WTC11 (cell line): ENCODE measurements around the gene OXT. TPM values are rescaled to one million over a fixed set of nuclear protein-coding genes. Genes with fewer than 3 reads are reported as not detected.

Experiments used
- ATAC-seq: fragments of 200-7000 bp; cut with Tn5 transposase; 2 replicates; pipeline ENCODE4 v1.10.0; 2021; ENCODE audit warnings: mild to moderate bottlenecking, moderate library complexity
- CTCF ChIA-PET: fragments of 300-600 bp; sonication (Branson Sonifier 250); formaldehyde crosslinking; loops from one replicate; lab custom pipeline; 2021; ENCODE audit warnings: antibody characterized with exemption; lab: Charles Lee
- POLR2A ChIA-PET: fragments of 350-600 bp; sonication (Branson Sonifier 250); formaldehyde crosslinking; loops from one replicate; lab custom pipeline; 2021; ENCODE audit warnings: antibody characterized with exemption; lab: Charles Lee
- DNase-seq: peaks from one replicate; pipeline ENCODE4 v3.0.0; 2021; ENCODE audit warnings: low spot score
- H3K27ac Mint-ChIP-seq: 2 replicates; pipeline ENCODE4 v1.8.0; 2021; ENCODE audit warnings: mixed read lengths
- H3K27me3 Mint-ChIP-seq: 2 replicates; pipeline ENCODE4 v1.8.0; 2021; ENCODE audit warnings: low read depth, mild to moderate bottlenecking, moderate library complexity, mixed read lengths
- H3K36me3 Mint-ChIP-seq: 2 replicates; pipeline ENCODE4 v1.8.0; 2021; ENCODE audit warnings: mixed read lengths
- H3K4me1 Mint-ChIP-seq: 2 replicates; pipeline ENCODE4 v1.8.0; 2022; ENCODE audit warnings: mixed read lengths
- H3K4me3 Mint-ChIP-seq: 2 replicates; pipeline ENCODE4 v1.8.0; 2021; ENCODE audit warnings: mild to moderate bottlenecking, moderate library complexity, mixed read lengths
- H3K9me3 Mint-ChIP-seq: 2 replicates; pipeline ENCODE4 v1.8.0; 2021; ENCODE audit warnings: mixed read lengths
- ESRRA ChIP-seq: sonication (generic); formaldehyde crosslinking; IDR thresholded peaks from 2 replicates; pipeline ENCODE4 v1.8.1; 2022; ENCODE audit warnings: mild to moderate bottlenecking, missing genetic modification reagents, borderline replicate concordance
- FOXK1 ChIP-seq: sonication (generic); formaldehyde crosslinking; IDR thresholded peaks from 2 replicates; pipeline ENCODE4 v1.8.0; 2022; ENCODE audit warnings: mild to moderate bottlenecking, moderate library complexity, missing genetic modification reagents
- HMGA2 ChIP-seq: fragments of 250-450 bp; sonication (Bioruptor Pico); IDR thresholded peaks from 2 replicates; pipeline ENCODE4 v1.4.0; 2021; ENCODE audit warnings: mild to moderate bottlenecking, moderate library complexity
- NFYB ChIP-seq: sonication (generic); formaldehyde crosslinking; conservative IDR thresholded peaks from 2 replicates; pipeline ENCODE4 v1.8.0; 2022; ENCODE audit warnings: low read depth, missing genetic modification reagents
- NR1H2 ChIP-seq: sonication (generic); formaldehyde crosslinking; IDR thresholded peaks from 2 replicates; pipeline ENCODE4 v1.9.0; 2021; ENCODE audit warnings: mild to moderate bottlenecking, moderate library complexity, missing genetic modification reagents
- OVOL2 ChIP-seq: fragments of 250-450 bp; sonication (Bioruptor Pico); IDR thresholded peaks from 2 replicates; pipeline ENCODE4 v1.9.0; 2021; ENCODE audit warnings: mild to moderate bottlenecking, borderline replicate concordance
- PRRX2 ChIP-seq: fragments of 250-450 bp; sonication (Bioruptor Pico); IDR thresholded peaks from 2 replicates; pipeline ENCODE4 v1.8.0; 2021; ENCODE audit warnings: mild to moderate bottlenecking
- SMAD3 ChIP-seq: sonication (generic); formaldehyde crosslinking; IDR thresholded peaks from 2 replicates; pipeline ENCODE4 v1.8.0; 2022; ENCODE audit warnings: missing genetic modification reagents, mild to moderate bottlenecking, borderline replicate concordance
- SOX15 ChIP-seq: fragments of 250-450 bp; sonication (Bioruptor Pico); IDR thresholded peaks from 2 replicates; pipeline ENCODE4 v1.9.0; 2021; ENCODE audit warnings: mild to moderate bottlenecking
- TEAD4 ChIP-seq: sonication (generic); formaldehyde crosslinking; IDR thresholded peaks from 2 replicates; pipeline ENCODE4 v1.8.0; 2022; ENCODE audit warnings: mild to moderate bottlenecking, missing genetic modification reagents
- ZNF219 ChIP-seq: sonication (generic); formaldehyde crosslinking; IDR thresholded peaks from 2 replicates; pipeline ENCODE4 v1.8.0; 2023; ENCODE audit warnings: missing genetic modification reagents, mild to moderate bottlenecking, borderline replicate concordance
- ZNF396 ChIP-seq: fragments of 250-450 bp; sonication (Bioruptor Pico); IDR thresholded peaks from 2 replicates; pipeline ENCODE4 v1.8.0; 2021; ENCODE audit warnings: mild to moderate bottlenecking, moderate library complexity, borderline replicate concordance
- ZNF671 ChIP-seq: fragments of 250-450 bp; sonication (Bioruptor Pico); IDR thresholded peaks from 2 replicates; pipeline ENCODE4 v1.8.0; 2021; ENCODE audit warnings: mild to moderate bottlenecking
- total RNA-seq: library from RNA; stranded (reverse); gene quantifications from 3 replicates; pipeline ENCODE4 v1.2.3, GENCODE V29; 2021
- TF ChIP-seq, protein P1 (sequence below): sonication (generic); formaldehyde crosslinking; IDR thresholded peaks from 2 replicates; pipeline ENCODE4 v1.8.0; 2022; ENCODE audit warnings: mild to moderate bottlenecking, missing genetic modification reagents
- TF ChIP-seq, protein P2 (sequence below): sonication (generic); formaldehyde crosslinking; IDR thresholded peaks from 2 replicates; pipeline ENCODE4 v1.8.1; 2022; ENCODE audit warnings: low read depth, missing genetic modification reagents, borderline replicate concordance
- TF ChIP-seq, protein P3 (sequence below): sonication (generic); formaldehyde crosslinking; IDR thresholded peaks from 2 replicates; pipeline ENCODE4 v1.8.0; 2023; ENCODE audit warnings: missing genetic modification reagents
- TF ChIP-seq, protein P4 (sequence below): fragments of 250-450 bp; sonication (Bioruptor Pico); conservative IDR thresholded peaks from 2 replicates; pipeline ENCODE4 v1.9.0; 2021; ENCODE audit warnings: mild to moderate bottlenecking
- TF ChIP-seq, protein P5 (sequence below): sonication (generic); formaldehyde crosslinking; IDR thresholded peaks from 2 replicates; pipeline ENCODE4 v1.8.1; 2022; ENCODE audit warnings: missing genetic modification reagents, borderline replicate concordance
- TF ChIP-seq, protein P6 (sequence below): sonication (generic); formaldehyde crosslinking; IDR thresholded peaks from 2 replicates; pipeline ENCODE4 v1.8.0; 2022; ENCODE audit warnings: missing genetic modification reagents
- TF ChIP-seq, protein P7 (sequence below): sonication (generic); formaldehyde crosslinking; IDR thresholded peaks from 2 replicates; pipeline ENCODE4 v1.8.1; 2023; ENCODE audit warnings: mild to moderate bottlenecking, missing genetic modification reagents

Gene OXT
- total RNA-seq, 1 experiment from 2014 or later = not detected

DNA sequence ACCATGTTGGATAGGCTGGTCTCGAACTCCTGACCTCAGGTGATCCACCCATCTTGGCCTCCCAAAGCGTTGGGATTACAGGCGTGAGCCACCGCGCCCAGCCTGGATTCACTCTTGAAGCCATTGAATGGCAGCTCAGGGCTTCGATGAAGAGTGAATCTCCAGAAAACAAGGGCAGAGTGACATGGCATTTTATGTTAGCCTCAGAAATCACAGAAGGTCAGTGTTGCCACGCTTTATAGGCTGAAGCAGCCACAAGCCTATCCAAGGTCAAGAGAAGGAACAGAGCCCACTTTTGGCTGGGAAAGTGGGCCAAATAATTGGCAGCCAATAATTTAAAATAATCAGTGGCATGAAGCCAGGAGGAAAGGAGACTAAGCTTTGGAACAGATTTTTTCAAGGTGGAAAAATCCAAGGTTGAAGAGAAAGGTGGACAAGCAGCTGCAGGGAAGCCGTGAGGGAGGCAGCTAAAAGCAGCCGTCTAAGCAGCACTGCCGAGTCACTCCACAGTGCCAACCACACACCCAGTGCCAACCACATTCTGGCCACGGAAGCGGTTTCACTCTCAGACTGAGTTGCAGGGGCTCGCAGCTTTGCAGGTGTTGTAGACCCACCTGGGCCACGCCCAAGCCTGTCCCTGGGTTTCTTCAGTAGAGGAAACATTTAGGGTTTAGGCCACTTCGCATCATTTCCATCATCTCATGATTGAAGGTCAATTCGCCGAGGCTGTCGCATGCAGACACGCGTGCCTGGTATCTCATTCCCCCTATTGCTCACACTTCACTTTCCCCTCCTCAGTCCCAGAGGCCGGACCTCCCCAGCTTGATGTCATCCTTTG is 30.5 kb downstream of the OXT start (continued):
- no peak for TF ChIP-seq NFYB
- TF ChIP-seq, protein P1, sequence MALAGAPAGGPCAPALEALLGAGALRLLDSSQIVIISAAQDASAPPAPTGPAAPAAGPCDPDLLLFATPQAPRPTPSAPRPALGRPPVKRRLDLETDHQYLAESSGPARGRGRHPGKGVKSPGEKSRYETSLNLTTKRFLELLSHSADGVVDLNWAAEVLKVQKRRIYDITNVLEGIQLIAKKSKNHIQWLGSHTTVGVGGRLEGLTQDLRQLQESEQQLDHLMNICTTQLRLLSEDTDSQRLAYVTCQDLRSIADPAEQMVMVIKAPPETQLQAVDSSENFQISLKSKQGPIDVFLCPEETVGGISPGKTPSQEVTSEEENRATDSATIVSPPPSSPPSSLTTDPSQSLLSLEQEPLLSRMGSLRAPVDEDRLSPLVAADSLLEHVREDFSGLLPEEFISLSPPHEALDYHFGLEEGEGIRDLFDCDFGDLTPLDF = no peak
- TF ChIP-seq, protein P2, sequence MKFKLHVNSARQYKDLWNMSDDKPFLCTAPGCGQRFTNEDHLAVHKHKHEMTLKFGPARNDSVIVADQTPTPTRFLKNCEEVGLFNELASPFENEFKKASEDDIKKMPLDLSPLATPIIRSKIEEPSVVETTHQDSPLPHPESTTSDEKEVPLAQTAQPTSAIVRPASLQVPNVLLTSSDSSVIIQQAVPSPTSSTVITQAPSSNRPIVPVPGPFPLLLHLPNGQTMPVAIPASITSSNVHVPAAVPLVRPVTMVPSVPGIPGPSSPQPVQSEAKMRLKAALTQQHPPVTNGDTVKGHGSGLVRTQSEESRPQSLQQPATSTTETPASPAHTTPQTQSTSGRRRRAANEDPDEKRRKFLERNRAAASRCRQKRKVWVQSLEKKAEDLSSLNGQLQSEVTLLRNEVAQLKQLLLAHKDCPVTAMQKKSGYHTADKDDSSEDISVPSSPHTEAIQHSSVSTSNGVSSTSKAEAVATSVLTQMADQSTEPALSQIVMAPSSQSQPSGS (CRISPR knock-in tag) = no peak
- TF ChIP-seq ESRRA = no peak
- TF ChIP-seq, protein P3, sequence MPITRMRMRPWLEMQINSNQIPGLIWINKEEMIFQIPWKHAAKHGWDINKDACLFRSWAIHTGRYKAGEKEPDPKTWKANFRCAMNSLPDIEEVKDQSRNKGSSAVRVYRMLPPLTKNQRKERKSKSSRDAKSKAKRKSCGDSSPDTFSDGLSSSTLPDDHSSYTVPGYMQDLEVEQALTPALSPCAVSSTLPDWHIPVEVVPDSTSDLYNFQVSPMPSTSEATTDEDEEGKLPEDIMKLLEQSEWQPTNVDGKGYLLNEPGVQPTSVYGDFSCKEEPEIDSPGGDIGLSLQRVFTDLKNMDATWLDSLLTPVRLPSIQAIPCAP (CRISPR knock-in tag) = no peak
- no peak for TF ChIP-seq PRRX2
- TF ChIP-seq SMAD3 (CRISPR knock-in tag) = no peak

DNA sequence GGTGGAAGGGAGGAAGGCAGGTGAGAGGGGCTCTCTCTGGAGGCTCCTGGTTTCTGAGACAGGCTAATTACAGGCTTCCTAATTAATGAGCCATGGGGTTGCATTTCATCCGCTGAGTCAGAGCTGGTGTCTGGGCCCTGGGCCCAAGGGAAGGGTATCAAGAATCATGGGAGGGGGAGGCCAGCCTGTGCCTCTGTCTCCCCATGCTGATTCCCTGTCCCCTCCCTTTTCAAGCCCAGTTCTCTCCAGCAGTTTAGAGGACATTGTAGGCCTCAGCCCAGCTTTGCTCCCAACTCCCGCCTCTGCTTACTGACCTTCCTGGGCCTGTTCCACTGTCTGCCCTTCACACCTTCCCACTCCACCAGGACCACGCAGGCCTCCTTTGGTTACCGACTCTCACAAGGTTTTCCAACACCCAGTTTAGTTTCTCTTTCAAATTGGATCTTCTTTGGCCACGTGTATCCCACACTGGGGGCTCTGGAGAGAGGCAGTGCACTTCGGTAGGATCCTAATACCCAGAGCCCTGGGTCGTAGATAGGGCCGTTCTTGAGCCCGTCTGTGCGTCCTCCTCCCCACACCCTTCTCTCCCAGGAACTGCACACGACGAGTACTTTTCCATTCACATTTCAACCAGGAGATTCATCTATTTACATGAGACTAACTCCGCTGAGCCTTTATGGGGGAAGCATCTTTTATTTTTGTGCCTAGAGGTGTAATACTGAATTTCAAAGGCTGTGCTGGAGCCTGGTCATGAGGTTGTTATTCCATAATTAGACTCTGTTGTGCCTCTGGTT is 31.4 kb downstream of the OXT start:
- ChIA-PET POLR2A (no interaction called here), CTCF (interaction anchor here (0.9 to 1.4 kb wide), 3 partner anchors 13 to 49 kb away, joined by 3 to 6 read pairs (median 6); no protein-coding TSS in a partner anchor)
- H3K27ac Mint-ChIP-seq = no peak overlapping the region; the same call in 1 of the 2 replicates
- ATAC-seq (no peak), DNase-seq (no peak)
- peaks cover 9% of the 10 kb centered on the region; the same call in 1 of the 2 replicates for H3K4me1 Mint-ChIP-seq
- H3K4me3 Mint-ChIP-seq = no peak overlapping the region
- no peaks in the 10 kb centered on the region for H3K27me3 Mint-ChIP-seq
- H3K36me3 Mint-ChIP-seq = no peaks in the 10 kb centered on the region
- H3K9me3 Mint-ChIP-seq = no peaks in the 10 kb centered on the region
- TF ChIP-seq ZNF219 (CRISPR knock-in tag) (no peak), TEAD4 (no peak), FOXK1 (CRISPR knock-in tag) (no peak), ZNF396 (CRISPR knock-in tag) (no peak), ZNF671 (CRISPR knock-in tag) (no peak), HMGA2 (CRISPR knock-in tag) (no peak), SOX15 (CRISPR knock-in tag) (no peak), OVOL2 (CRISPR knock-in tag) (no peak), ESRRA (no peak), NR1H2 (CRISPR knock-in tag) (no peak)
- TF ChIP-seq, protein P4, sequence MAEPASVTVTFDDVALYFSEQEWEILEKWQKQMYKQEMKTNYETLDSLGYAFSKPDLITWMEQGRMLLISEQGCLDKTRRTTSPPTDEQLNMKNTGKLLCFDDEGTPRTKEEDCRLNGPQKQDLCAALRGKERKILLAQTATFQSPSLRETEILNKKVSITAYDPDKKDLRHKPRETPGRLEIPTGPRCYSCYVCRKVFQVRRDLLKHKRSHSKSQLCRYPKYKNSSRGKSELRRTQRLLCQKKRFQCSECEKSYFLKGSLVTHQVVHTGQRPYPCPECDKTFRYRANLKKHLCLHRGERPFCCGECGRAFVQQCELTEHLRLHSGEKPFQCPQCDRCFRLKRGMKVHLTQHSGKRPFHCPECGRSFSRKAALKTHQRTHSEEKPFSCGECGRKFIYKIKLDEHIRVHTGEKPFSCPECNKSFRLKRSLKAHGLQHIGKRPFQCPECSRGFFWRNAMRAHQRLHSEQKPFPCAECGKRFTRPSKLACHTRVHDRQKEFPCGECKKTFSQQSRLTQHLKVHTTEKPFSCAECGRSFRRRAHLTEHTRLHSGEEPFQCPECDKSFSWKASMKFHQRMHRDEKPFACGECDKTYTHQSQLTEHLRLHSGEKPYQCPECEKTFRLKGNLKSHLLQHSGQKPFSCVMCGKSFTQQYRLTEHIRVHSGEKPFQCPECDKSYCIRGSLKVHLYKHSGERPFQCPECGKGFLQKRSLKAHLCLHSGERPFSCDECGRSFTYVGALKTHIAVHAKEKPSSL (CRISPR knock-in tag) = no peak
- TF ChIP-seq, protein P5, sequence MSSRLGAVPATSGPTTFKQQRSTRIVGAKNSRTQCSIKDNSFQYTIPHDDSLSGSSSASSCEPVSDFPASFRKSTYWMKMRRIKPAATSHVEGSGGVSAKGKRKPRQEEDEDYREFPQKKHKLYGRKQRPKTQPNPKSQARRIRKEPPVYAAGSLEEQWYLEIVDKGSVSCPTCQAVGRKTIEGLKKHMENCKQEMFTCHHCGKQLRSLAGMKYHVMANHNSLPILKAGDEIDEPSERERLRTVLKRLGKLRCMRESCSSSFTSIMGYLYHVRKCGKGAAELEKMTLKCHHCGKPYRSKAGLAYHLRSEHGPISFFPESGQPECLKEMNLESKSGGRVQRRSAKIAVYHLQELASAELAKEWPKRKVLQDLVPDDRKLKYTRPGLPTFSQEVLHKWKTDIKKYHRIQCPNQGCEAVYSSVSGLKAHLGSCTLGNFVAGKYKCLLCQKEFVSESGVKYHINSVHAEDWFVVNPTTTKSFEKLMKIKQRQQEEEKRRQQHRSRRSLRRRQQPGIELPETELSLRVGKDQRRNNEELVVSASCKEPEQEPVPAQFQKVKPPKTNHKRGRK (CRISPR knock-in tag) = no peak
- TF ChIP-seq, protein P3 (CRISPR knock-in tag) = no peak
- TF ChIP-seq, protein P6, sequence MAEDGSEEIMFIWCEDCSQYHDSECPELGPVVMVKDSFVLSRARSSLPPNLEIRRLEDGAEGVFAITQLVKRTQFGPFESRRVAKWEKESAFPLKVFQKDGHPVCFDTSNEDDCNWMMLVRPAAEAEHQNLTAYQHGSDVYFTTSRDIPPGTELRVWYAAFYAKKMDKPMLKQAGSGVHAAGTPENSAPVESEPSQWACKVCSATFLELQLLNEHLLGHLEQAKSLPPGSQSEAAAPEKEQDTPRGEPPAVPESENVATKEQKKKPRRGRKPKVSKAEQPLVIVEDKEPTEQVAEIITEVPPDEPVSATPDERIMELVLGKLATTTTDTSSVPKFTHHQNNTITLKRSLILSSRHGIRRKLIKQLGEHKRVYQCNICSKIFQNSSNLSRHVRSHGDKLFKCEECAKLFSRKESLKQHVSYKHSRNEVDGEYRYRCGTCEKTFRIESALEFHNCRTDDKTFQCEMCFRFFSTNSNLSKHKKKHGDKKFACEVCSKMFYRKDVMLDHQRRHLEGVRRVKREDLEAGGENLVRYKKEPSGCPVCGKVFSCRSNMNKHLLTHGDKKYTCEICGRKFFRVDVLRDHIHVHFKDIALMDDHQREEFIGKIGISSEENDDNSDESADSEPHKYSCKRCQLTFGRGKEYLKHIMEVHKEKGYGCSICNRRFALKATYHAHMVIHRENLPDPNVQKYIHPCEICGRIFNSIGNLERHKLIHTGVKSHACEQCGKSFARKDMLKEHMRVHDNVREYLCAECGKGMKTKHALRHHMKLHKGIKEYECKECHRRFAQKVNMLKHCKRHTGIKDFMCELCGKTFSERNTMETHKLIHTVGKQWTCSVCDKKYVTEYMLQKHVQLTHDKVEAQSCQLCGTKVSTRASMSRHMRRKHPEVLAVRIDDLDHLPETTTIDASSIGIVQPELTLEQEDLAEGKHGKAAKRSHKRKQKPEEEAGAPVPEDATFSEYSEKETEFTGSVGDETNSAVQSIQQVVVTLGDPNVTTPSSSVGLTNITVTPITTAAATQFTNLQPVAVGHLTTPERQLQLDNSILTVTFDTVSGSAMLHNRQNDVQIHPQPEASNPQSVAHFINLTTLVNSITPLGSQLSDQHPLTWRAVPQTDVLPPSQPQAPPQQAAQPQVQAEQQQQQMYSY (CRISPR knock-in tag) = no peak
- TF ChIP-seq, protein P7, sequence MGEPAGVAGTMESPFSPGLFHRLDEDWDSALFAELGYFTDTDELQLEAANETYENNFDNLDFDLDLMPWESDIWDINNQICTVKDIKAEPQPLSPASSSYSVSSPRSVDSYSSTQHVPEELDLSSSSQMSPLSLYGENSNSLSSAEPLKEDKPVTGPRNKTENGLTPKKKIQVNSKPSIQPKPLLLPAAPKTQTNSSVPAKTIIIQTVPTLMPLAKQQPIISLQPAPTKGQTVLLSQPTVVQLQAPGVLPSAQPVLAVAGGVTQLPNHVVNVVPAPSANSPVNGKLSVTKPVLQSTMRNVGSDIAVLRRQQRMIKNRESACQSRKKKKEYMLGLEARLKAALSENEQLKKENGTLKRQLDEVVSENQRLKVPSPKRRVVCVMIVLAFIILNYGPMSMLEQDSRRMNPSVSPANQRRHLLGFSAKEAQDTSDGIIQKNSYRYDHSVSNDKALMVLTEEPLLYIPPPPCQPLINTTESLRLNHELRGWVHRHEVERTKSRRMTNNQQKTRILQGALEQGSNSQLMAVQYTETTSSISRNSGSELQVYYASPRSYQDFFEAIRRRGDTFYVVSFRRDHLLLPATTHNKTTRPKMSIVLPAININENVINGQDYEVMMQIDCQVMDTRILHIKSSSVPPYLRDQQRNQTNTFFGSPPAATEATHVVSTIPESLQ (CRISPR knock-in tag) = no peak
